Smooth muscle cell (in vitro differentiated cells): ENCODE results near the gene HES7. TPM values are rescaled to one million over a fixed set of nuclear protein-coding genes. Genes with fewer than 3 reads are reported as not detected.

ENCODE experiments used
- DNase-seq: peaks from one replicate; lab custom pipeline; 2025; ENCODE audit not compliant: unreplicated experiment; lab: John Stamatoyannopoulos, UW
- H2AFZ ChIP-seq: fragments of 200-600 bp; sonication (generic); 2 replicates; pipeline ENCODE4 v1.6.0; 2016; ENCODE audit warnings: antibody characterized with exemption, low read depth, mild to moderate bottlenecking
- H3F3A ChIP-seq: fragments of 200-600 bp; sonication (generic); 2 replicates; pipeline ENCODE4 v1.6.0; 2017; ENCODE audit warnings: antibody characterized with exemption, low read depth
- H3K27ac ChIP-seq: fragments of 200-600 bp; sonication (generic); 2 replicates; pipeline ENCODE4 v1.5.1; 2016; ENCODE audit warnings: low read depth, mild to moderate bottlenecking
- H3K27me3 ChIP-seq: fragments of 200-600 bp; sonication (generic); 2 replicates; pipeline ENCODE4 v1.6.1; 2016; ENCODE audit warnings: low read depth, mild to moderate bottlenecking
- H3K36me3 ChIP-seq: fragments of 200-600 bp; sonication (generic); 2 replicates; pipeline ENCODE4 v1.5.1; 2016; ENCODE audit warnings: low read depth
- H3K4me1 ChIP-seq: fragments of 200-600 bp; sonication (generic); 2 replicates; pipeline ENCODE4 v1.5.1; 2016; ENCODE audit warnings: low read depth
- H3K4me2 ChIP-seq: fragments of 200-600 bp; sonication (generic); 2 replicates; pipeline ENCODE4 v1.6.0; 2016; ENCODE audit warnings: mild to moderate bottlenecking
- H3K4me3 ChIP-seq: fragments of 200-600 bp; sonication (generic); 2 replicates; pipeline ENCODE4 v1.5.1; 2016; ENCODE audit warnings: mild to moderate bottlenecking
- H3K79me2 ChIP-seq: fragments of 200-600 bp; sonication (generic); 2 replicates; pipeline ENCODE4 v1.6.0; 2016; ENCODE audit warnings: low read depth, mild to moderate bottlenecking
- H3K9ac ChIP-seq: fragments of 200-600 bp; sonication (generic); 2 replicates; pipeline ENCODE4 v1.6.0; 2016; ENCODE audit warnings: low read depth
- H3K9me3 ChIP-seq: fragments of 200-600 bp; sonication (generic); replicated peaks from 2 replicates; pipeline ENCODE4 v1.5.1; 2016; ENCODE audit warnings: low read depth
- H4K20me1 ChIP-seq: fragments of 200-600 bp; sonication (generic); 2 replicates; pipeline ENCODE4 v1.6.0; 2016; ENCODE audit warnings: low read depth
- WGBS: methylation state at CpG from one replicate; pipeline ENCODE4 v1.1.7; 2016; ENCODE audit warnings: low lambda C conversion rate; 5-methylcytosine and 5-hydroxymethylcytosine counted together
- polyA plus RNA-seq: library from polyadenylated mRNA; unstranded; fragments of >200 nt; fragmentation: Nextera tagmentation; extraction: Ambion mirVana; gene quantifications from 2 replicates; pipeline ENCODE4 v1.2.1, GENCODE V29; 2016
- total RNA-seq: library from RNA; depleted of rRNA; stranded (reverse); fragments of >200 nt; gene quantifications from 2 replicates; pipeline ENCODE4 v1.2.3, GENCODE V29; 2014
- TF ChIP-seq, protein P1 (sequence below): fragments of 200-600 bp; sonication (generic); IDR thresholded peaks from 2 replicates; pipeline ENCODE4 v1.5.1; 2017; ENCODE audit warnings: borderline replicate concordance, mild to moderate bottlenecking, antibody characterized with exemption; ENCODE audit not compliant: insufficient read depth, poor library complexity, severe bottlenecking

Gene HES7
- total and polyA plus RNA-seq, 2 experiments from 2014 or later, result not detected

DNA sequence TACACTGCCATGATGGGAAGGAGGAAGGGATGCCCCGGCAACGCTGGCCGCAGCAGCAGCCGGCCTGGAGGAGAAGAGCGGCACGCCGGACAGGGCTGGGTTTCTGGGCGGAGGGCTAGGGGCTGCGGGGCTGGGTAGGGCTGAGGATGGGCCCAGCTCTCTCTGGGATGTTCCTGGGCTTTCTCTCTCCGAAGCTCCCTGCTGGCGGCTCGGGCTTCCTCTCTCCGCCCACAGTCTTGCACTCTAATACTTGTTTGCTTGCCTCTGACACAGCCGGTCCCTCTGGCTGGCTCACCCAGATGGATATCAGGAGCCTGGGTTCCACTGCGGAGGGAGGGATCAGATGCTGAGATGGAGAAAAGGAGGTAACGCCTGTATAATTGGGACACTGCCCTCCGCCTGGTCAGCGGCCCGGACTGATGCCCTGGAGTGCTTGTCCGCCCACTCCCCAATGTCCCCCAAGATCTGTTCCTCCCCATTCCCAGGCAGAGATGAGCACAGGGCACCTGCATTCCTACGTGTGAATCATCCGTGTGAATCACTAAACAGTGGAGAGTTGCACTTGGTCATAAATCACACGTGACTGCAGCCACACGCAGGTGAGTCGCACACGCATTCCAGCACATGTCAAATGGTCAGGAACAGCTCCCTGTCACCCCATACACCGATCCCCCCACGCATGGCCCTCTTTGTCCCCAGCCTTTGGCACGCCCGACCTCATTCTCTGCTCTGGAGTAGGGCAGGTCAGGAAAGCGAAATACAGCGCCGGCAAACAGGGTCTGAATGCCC is 5.7 kb downstream of the HES7 start, which contains the start of gene ALOXE3:
ALOXE3 (minus strand) TSS at position 535 of the 789 bp plus-strand sequence; CDS start at position 11, 524 bp downstream.
- under 1% methylated on average over 31 of the region's 33 CpGs for WGBS
- Histone ChIP-seq H3K27me3 (peaks cover 57% of the 10 kb centered on the region), H3K4me2 (peak within 1 kb of the TSS; percentile 92), H3K4me3 (peak within 1 kb of the TSS; percentile 59), H3K9ac (peak within 1 kb of the TSS; percentile 83), H3K79me2 (no peaks in the 10 kb centered on the region), H3F3A (peaks cover 13% of the 10 kb centered on the region), H3K27ac (peak within 1 kb of the TSS; percentile 89), H3K9me3 (no peaks in the 10 kb centered on the region), H3K4me1 (peaks cover 1% of the 10 kb centered on the region), H2AFZ (peak within 1 kb of the TSS; percentile 68), H3K36me3 (no peaks in the 10 kb centered on the region), H4K20me1 (peaks cover 9% of the 10 kb centered on the region)
- TF ChIP-seq, protein P1, sequence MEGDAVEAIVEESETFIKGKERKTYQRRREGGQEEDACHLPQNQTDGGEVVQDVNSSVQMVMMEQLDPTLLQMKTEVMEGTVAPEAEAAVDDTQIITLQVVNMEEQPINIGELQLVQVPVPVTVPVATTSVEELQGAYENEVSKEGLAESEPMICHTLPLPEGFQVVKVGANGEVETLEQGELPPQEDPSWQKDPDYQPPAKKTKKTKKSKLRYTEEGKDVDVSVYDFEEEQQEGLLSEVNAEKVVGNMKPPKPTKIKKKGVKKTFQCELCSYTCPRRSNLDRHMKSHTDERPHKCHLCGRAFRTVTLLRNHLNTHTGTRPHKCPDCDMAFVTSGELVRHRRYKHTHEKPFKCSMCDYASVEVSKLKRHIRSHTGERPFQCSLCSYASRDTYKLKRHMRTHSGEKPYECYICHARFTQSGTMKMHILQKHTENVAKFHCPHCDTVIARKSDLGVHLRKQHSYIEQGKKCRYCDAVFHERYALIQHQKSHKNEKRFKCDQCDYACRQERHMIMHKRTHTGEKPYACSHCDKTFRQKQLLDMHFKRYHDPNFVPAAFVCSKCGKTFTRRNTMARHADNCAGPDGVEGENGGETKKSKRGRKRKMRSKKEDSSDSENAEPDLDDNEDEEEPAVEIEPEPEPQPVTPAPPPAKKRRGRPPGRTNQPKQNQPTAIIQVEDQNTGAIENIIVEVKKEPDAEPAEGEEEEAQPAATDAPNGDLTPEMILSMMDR, result no peak
- peak; percentile 27 for DNase-seq

DNA sequence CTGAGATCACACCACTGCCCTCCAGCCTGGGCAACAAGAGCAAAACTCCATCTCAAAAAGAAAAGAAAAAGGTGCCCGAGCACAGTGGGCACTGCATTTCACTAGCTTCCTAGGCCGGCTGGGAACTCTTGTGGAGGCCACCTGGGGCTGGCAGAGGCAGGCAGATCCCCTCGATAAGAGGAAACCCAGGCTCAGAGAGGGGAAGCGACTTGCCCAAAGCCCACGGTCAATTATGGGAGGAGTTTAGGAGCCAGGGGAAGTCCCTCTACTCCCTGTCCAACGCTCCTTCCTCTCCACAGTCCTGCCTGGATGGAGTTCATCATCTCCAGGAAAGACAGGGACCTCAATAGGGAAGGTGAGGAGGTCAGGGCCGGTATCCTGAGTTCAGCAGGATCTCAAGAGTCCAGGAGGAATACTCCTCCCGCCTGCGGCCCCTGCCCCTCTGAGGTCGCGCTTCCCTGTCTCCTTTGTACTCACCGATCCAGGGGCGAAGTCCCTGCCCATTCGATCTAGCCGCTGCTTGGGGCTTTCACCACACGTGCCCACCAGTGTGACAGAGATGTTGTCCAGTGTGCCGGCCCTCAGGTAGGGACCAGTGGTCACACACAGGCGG is 6.4 kb downstream of the HES7 start:
- DNase-seq, result no peak
- Histone ChIP-seq H3K4me2 (peak overlapping the region; percentile 92), H3K36me3 (no peaks in the 10 kb centered on the region), H4K20me1 (peaks cover 9% of the 10 kb centered on the region), H3K9ac (peak overlapping the region; percentile 83), H3K4me1 (no peaks in the 10 kb centered on the region), H3K27ac (peak overlapping the region; percentile 89), H3K79me2 (no peaks in the 10 kb centered on the region), H3K4me3 (peak overlapping the region; percentile 59), H2AFZ (peak overlapping the region; percentile 68), H3K9me3 (no peaks in the 10 kb centered on the region), H3F3A (peaks cover 13% of the 10 kb centered on the region), H3K27me3 (peaks cover 57% of the 10 kb centered on the region)
- TF ChIP-seq, protein P1, result no peak
- 16% methylated on average over 18 of the region's 18 CpGs for WGBS

DNA sequence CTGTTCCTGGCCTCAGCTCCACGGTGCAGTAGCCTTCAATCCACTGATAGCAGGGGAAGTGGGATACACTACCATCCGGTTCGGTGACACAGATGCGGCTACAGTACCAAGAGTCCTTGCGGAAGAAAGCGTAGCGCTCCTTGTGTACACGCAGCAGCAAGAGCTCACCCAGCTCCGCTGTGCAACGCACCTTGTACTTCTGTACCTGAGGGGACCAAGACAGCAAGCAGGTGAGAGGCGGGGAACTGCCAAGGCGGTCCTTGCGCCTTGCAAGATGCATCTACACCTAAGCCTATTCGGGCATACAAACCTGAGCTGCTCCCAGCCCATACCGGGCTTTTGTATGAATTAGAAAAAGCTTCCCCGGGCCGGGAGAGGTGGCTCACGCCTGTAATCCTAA is 7.1 kb downstream of the HES7 start:
- WGBS, result 72% methylated on average over 18 of the region's 18 CpGs
- H3K4me3 ChIP-seq, result no peak overlapping the region
- H3K79me2 ChIP-seq, result no peaks in the 10 kb centered on the region
- no peak for DNase-seq
- no peaks in the 10 kb centered on the region for H3K4me1 ChIP-seq
- H3K27me3 ChIP-seq, result peaks cover 61% of the 10 kb centered on the region
- no peak overlapping the region for H3K4me2 ChIP-seq
- H4K20me1 ChIP-seq, result peaks cover 9% of the 10 kb centered on the region
- H3F3A ChIP-seq, result peaks cover 13% of the 10 kb centered on the region
- no peak overlapping the region for H3K27ac ChIP-seq
- no peaks in the 10 kb centered on the region for H3K9me3 ChIP-seq
- H3K9ac ChIP-seq, result no peak overlapping the region
- H2AFZ ChIP-seq, result no peak overlapping the region
- TF ChIP-seq, protein P1, result no peak
- no peaks in the 10 kb centered on the region for H3K36me3 ChIP-seq
